GM12878 (cell line): ENCODE measurements around the gene HDAC9. TPM values are rescaled to one million over a fixed set of nuclear protein-coding genes. Genes with fewer than 3 reads are reported as not detected.

ENCODE experiments used
- ATAC-seq: fragments of 200-7000 bp; cut with Tn5 transposase; 3 replicates; pipeline ENCODE4 v1.9.1; 2020; ENCODE audit warnings: mild to moderate bottlenecking, moderate library complexity
- BruUV-seq: library from RNA; stranded (reverse); fragments of 400-500 nt; replicated peaks from 2 replicates; lab custom pipeline; 2021; lab: Mats Ljungman, UMichigan
- CTCF ChIA-PET: fragments of 300-600 bp; sonication (Branson Sonifier 250); formaldehyde crosslinking; extraction: SDS; loops from one replicate; lab custom pipeline; 2021; ENCODE audit warnings: inconsistent platforms; lab: Yijun Ruan, JAX
- POLR2A ChIA-PET: fragments of 350-600 bp; formaldehyde crosslinking; extraction: SDS; loops from one replicate; lab custom pipeline; 2021; ENCODE audit warnings: inconsistent platforms; lab: Charles Lee
- RAD21 ChIA-PET: fragments of 300-600 bp; sonication (Branson Sonifier 250); formaldehyde crosslinking; loops from one replicate; lab custom pipeline; 2023; ENCODE audit warnings: antibody characterized with exemption; ENCODE audit not compliant: unreplicated experiment; lab: Charles Lee
- SMC1A ChIA-PET: fragments of 300-600 bp; sonication (Branson Sonifier 250); formaldehyde crosslinking; loops from one replicate; lab custom pipeline; 2023; ENCODE audit not compliant: unreplicated experiment, uncharacterized antibody; lab: Charles Lee
- DNase-seq: peaks from one replicate; pipeline ENCODE4 v3.0.0-alpha.2; 2011; ENCODE audit warnings: low read depth, low spot score
- FAIRE-seq: peaks from 3 replicates; lab custom pipeline; 2011; peaks lifted over from hg19 to GRCh38; lab: Jason Lieb, UNC
- H2AFZ ChIP-seq: 2 replicates; pipeline ENCODE4 v1.6.0; 2011; ENCODE audit warnings: low read depth, low read length, control low read depth; ENCODE audit not compliant: control insufficient read depth
- H3K27ac ChIP-seq: 2 replicates; pipeline ENCODE4 v1.5.1; 2011; ENCODE audit warnings: control low read depth; ENCODE audit not compliant: control insufficient read depth, insufficient read depth
- H3K27me3 ChIP-seq, 2 experiments: replicated peaks in 1 of 2; 2 replicates each; pipeline versions ENCODE4 v1.6.0 to v1.6.1; 2011; ENCODE audit warnings: low read length in 1 of 2; ENCODE audit not compliant: control insufficient read depth in 2 of 2, insufficient read depth in 2 of 2
- H3K36me3 ChIP-seq, 2 experiments: 2 replicates each; pipeline ENCODE4 v1.5.1; 2011; ENCODE audit warnings: low read length in 1 of 2; ENCODE audit not compliant: control insufficient read depth in 2 of 2, insufficient read depth in 2 of 2
- H3K4me1 ChIP-seq: 2 replicates; pipeline ENCODE4 v1.6.1; 2011; ENCODE audit warnings: mild to moderate bottlenecking, low read length, moderate library complexity, mixed read lengths; ENCODE audit not compliant: control insufficient read depth, insufficient read depth
- H3K4me2 ChIP-seq: 2 replicates; pipeline ENCODE4 v1.6.0; 2011; ENCODE audit warnings: control low read depth; ENCODE audit not compliant: control insufficient read depth, insufficient read depth
- H3K4me3 ChIP-seq: fragments of 200-600 bp; sonication (generic); 2 replicates; pipeline ENCODE4 v1.5.1; 2016
- H3K79me2 ChIP-seq: 2 replicates; pipeline ENCODE4 v1.6.0; 2011; ENCODE audit warnings: low read length; ENCODE audit not compliant: control insufficient read depth, insufficient read depth
- H3K9ac ChIP-seq: 2 replicates; pipeline ENCODE4 v1.8.0; 2011; ENCODE audit warnings: low read length, control low read depth, mixed read lengths; ENCODE audit not compliant: control insufficient read depth, insufficient read depth
- H3K9me3 ChIP-seq: replicated peaks from 3 replicates; pipeline ENCODE4 v1.5.1; 2011; ENCODE audit warnings: mild to moderate bottlenecking, low read length; ENCODE audit not compliant: control insufficient read depth, insufficient read depth
- H4K20me1 ChIP-seq: 2 replicates; pipeline ENCODE4 v1.6.0; 2011; ENCODE audit not compliant: control insufficient read depth, insufficient read depth
- ATF2 ChIP-seq: IDR thresholded peaks from 2 replicates; pipeline ENCODE4 v1.6.1; 2012; ENCODE audit warnings: low read length, inconsistent platforms
- ATF3 ChIP-seq: IDR thresholded peaks from 2 replicates; pipeline ENCODE4 v1.6.1; 2011; ENCODE audit warnings: low read depth, mild to moderate bottlenecking, low read length, moderate library complexity, borderline replicate concordance; ENCODE audit errors: extremely low read depth
- ATF7 ChIP-seq: fragments of 450-650 bp; IDR thresholded peaks from 2 replicates; pipeline ENCODE4 v1.6.1; 2016; ENCODE audit warnings: low read depth, mild to moderate bottlenecking
- EED ChIP-seq: sonication (generic); IDR thresholded peaks from 2 replicates; pipeline ENCODE4 v1.6.1; 2016; ENCODE audit warnings: antibody characterized with exemption, low read depth
- HDAC6 ChIP-seq: fragments of 200-600 bp; sonication (generic); IDR thresholded peaks from one replicate; pipeline ENCODE4 v1.8.0; 2017; ENCODE audit warnings: antibody characterized with exemption; ENCODE audit not compliant: unreplicated experiment
- IKZF1 ChIP-seq: fragments of 450-650 bp; conservative IDR thresholded peaks from 2 replicates; pipeline ENCODE4 v1.6.1; 2017; ENCODE audit warnings: antibody characterized with exemption, mild to moderate bottlenecking
- PKNOX1 ChIP-seq: fragments of 450-650 bp; IDR thresholded peaks from 2 replicates; pipeline ENCODE4 v1.6.1; 2016; ENCODE audit warnings: mild to moderate bottlenecking
- PML ChIP-seq: IDR thresholded peaks from 2 replicates; pipeline ENCODE4 v1.6.1; 2012; ENCODE audit warnings: low read length, inconsistent platforms
- POLR2A ChIP-seq: IDR thresholded peaks from 2 replicates; pipeline ENCODE4 v1.6.1; 2011; ENCODE audit warnings: low read depth, mild to moderate bottlenecking, low read length
- RUNX3 ChIP-seq: IDR thresholded peaks from 2 replicates; pipeline ENCODE4 v1.6.1; 2012; ENCODE audit warnings: low read length, inconsistent platforms
- ZBED1 ChIP-seq: IDR thresholded peaks from 2 replicates; pipeline ENCODE4 v1.6.1; 2016; ENCODE audit warnings: borderline replicate concordance
- WGBS: methylation state at CpG from one replicate; pipeline ENCODE4 v1.1.6; 2016; ENCODE audit warnings: low lambda C conversion rate; ENCODE audit not compliant: insufficient replicate concordance, insufficient coverage; ENCODE audit errors: missing lambda C conversion rate; 5-methylcytosine and 5-hydroxymethylcytosine counted together
- in situ Hi-C: fragments of 300-500 bp; cut with MboI; formaldehyde crosslinking; loops from 9 replicates; pipeline ENCODE4 v1.14.3; 2018; ENCODE audit warnings: mixed read lengths
- intact Hi-C: fragments of 100-400 bp; cut with micrococcal nuclease; formaldehyde crosslinking; loops from one replicate; pipeline ENCODE4 v1.14.2; 2022; ENCODE audit not compliant: unreplicated experiment
- polyA plus RNA-seq, 11 experiments: library from polyadenylated mRNA; depleted of rRNA in 4 of 11; unstranded in 6 of 11; stranded (reverse) in 5 of 11; fragments of >200 nt; fragmentation: Nextera tagmentation in 4 of 11; fragmentation: Illumina TruSeq in 1 of 11; extraction: Ambion mirVana in 4 of 11; extraction: Trizol in 1 of 11; gene quantifications; 1 replicate in 1 of 11; 2 replicates in 10 of 11; pipeline versions ENCODE4 v1.2.1 to v1.2.3, GENCODE V29; 2011 to 2016; ENCODE audit warnings: inconsistent platforms in 2 of 11, missing spikeins in 2 of 11, low read depth in 1 of 11
- total RNA-seq, 4 experiments: library from RNA; depleted of rRNA in 3 of 4; stranded (reverse); fragments of >200 nt in 3 of 4; fragmentation: Illumina TruSeq in 1 of 4; extraction: Trizol in 1 of 4; gene quantifications; 2 replicates each; pipeline versions ENCODE4 v1.2.1 to v1.2.3, GENCODE V29; 2013 to 2021

HDAC9 gene
- total and polyA plus RNA-seq, 10 of the 15 experiments (the other 5 are each of a cell fraction or from before 2014, with no cell fraction given), result 0.73 to 12.8 (median 0.92) TPM

- ChIA-PET POLR2A (no interaction called here), CTCF (interaction anchor here (0.8 kb wide), 1 partner anchor 16 kb away, joined by 3 read pairs; no protein-coding TSS in a partner anchor), RAD21 (no interaction called here)
- H3K9ac ChIP-seq, result no peak overlapping the region
- no peaks in the 10 kb centered on the region for H4K20me1 ChIP-seq
- in situ Hi-C loops (no loop called here), intact Hi-C loops (no loop called here)
- DNase-seq, result no peak
- H3K4me1 ChIP-seq, result no peaks in the 10 kb centered on the region
- no peak for FAIRE-seq
- H3K4me2 ChIP-seq, result no peak overlapping the region
- H3K4me3 ChIP-seq, result no peak overlapping the region
- H3K27ac ChIP-seq, result no peak overlapping the region
- BruUV-seq, result no TSS peak
- no peaks in the 10 kb centered on the region for H3K27me3 ChIP-seq
- no peak for ATAC-seq
- no peaks in the 10 kb centered on the region for H3K36me3 ChIP-seq
- no peaks in the 10 kb centered on the region for H3K79me2 ChIP-seq
- WGBS, result 40% methylated on average over 4 of the region's 4 CpGs
- TF ChIP-seq POLR2A (no peak), ZBED1 (no peak), RUNX3 (no peak), ATF3 (no peak), ATF7 (no peak), EED (no peak), ATF2 (no peak), PML (no peak), HDAC6 (no peak), IKZF1 (no peak), PKNOX1 (no peak)
- TF ChIP-seq, all 136 proteins: peak for 0
- SMC1A ChIA-PET, result no interaction called here
- Histone ChIP-seq H2AFZ (no peak overlapping the region), H3K9me3 (no peaks in the 10 kb centered on the region)
These were observed 528.7 kb downstream of the HDAC9 start for GRCh38 chr7:19024261-19024660.
